AG20443 (cell line): ENCODE results near the gene P2RY4.
"Not testable (repeated sequence)": the region's sequence is repeated elsewhere in the genome, so short reads cannot be mapped to it uniquely, and the experiment has no call there.

Source experiments
- DNase-seq: peaks from one replicate; pipeline ENCODE4 v3.0.0; 2012; ENCODE audit warnings: low spot score, mixed read lengths

The P2RY4 gene

GRCh38 chrX:70243601-70244000 is 16.4 kb downstream of the P2RY4 start:
- not testable (repeated sequence) for DNase-seq

DNA sequence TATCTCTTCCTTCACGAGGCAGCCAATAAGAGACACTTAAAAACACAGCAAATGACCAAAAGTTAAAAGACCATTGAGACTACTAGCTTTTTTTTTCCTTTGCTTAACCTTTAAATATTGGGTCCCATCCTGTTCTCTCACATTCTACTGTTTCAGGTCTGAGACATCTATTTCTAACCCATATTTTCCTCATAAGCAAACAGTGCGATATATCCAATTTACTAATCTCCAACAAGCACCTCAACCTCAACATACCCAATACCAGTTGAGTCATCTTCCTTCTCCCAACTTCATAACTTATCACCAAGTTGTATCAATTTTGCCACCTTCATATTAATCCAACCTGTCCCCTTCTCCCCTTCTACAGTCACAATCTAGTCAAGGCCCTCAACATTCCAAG is 18.5 kb downstream of the P2RY4 start:
- DNase-seq, result no peak

GRCh38 chrX:70240751-70241150 is 19.3 kb downstream of the P2RY4 start:
- no peak for DNase-seq

DNA sequence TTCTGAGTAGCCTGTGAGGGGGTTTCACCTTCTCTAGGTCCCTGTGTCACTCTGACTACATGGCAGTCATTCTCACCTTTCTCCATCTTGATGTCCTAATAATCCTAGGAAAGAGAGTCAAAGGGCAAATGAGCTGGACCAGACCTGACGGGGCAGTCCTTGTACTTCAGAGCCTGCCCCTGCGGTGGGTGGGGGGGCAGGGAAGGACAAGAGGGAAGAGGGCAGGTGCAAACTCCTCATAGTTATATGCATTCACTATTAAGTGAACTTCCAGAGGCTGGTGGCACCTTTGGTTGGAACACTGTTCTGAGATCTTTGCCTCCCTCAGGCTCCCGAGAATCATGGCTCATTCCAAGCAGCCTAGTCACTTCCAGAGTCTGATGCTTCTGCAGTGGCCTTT is 25.6 kb downstream of the P2RY4 start, which contains the start of gene AWAT1:
TSS of gene AWAT1 (plus strand) at position 301 of the 400 bp plus-strand sequence. CDS start at position 342, 41 bp downstream.
- no peak for DNase-seq

DNA sequence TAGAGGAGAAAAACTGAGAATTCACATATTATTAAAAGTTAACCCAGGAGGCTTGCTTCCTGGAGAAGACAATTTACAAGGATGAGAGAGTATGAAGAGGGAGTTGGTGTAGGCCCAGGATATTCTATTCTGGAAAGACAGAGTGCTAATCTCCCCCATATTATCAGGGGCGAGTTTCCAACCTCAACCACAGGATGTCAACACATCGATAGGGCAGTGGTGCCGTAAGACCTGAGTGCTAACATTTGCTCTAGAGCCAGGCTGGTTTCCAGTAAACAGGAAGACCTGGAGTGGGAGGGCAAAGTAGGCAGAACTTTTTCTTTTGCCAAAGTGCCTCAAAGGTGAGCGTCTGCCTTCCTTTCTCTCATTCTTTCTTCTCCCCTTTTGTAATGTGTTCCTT is 28.3 kb downstream of the P2RY4 start:
- DNase-seq, result no peak

- no peak for DNase-seq
Observed at GRCh38 chrX:70226687-70227086, 33.3 kb downstream of the P2RY4 start.

DNA sequence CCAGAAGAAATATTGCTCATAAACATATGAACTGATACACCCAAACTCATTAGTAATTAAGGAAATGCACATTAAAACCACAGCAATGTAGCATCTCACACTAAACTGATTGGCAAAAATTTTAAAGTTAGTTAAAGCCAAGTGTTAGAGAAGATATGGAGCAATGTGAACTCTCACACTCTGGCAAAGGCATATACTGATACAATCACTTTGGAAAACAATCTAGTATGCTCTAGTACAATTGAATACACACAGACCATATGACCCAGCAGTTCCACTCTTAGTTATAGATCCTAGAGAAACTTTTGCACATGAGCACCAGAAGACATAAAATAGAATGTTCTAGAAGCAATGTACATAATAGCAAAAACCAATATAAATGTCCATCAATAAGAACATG is 34.0 kb downstream of the P2RY4 start:
- no peak for DNase-seq

DNA sequence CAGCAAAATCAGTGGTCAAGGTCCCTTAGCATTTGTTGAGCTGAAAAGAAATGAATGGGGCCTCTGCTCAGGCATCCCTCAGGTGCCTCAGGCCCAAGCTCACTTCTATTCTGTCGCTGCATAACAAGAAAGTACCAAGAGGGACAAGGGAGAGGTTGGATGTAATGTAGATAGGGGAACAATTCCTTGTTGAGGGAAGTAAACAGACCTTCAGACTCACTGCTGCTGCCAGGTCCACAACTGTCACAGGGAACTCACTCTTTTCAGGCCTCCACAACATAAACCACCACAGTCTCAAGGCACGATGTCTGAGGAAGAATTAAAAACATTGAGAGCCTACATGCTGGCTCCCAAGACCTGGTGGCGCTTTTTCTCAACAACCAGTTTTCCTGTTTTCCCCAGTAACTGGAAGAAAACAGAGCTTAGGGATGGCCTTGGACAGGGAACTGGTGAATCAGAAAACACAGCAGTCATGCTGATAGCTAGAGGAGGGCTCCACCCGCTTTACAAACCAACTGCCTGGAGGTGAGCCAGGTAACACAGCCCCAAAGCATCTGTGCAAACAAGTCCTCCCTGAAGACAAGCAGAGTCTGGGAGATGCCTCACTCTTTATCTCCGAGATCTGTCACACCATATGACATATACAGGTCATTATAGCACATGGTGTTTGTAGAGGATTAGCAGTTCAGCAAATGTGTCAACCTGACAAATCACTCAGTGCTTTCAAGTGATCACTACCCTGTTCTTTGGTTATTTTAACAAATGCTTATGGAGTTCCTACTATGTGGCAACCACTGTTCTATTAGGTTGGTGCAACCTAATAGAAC is 39.9 kb downstream of the P2RY4 start:
- DNase-seq, result peak; percentile 37

DNA sequence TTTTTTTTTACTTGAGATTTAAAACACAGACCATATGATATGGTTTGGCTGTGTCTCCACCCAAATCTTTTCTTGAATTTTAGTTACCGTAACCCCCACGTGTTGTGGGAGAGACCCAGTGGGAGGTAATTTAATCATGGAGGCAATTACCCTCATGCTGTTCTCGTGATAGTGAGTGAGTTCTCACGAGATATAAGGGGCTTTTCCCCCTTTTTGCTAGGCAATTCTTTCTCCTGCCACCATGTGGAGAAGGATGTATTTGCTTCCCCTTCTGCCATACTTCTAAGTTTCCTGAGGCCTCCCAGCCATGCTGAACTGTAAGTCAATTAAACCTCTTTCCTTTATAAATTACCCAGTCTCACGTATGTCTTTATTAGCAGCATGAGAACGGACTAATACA is 50.4 kb downstream of the P2RY4 start:
- not testable (repeated sequence) for DNase-seq

GRCh38 chrX:70208479-70208878 is 51.5 kb downstream of the P2RY4 start:
- DNase-seq, result no peak
